ENCODE data around the gene ORAI2.

The ORAI2 gene

DNA sequence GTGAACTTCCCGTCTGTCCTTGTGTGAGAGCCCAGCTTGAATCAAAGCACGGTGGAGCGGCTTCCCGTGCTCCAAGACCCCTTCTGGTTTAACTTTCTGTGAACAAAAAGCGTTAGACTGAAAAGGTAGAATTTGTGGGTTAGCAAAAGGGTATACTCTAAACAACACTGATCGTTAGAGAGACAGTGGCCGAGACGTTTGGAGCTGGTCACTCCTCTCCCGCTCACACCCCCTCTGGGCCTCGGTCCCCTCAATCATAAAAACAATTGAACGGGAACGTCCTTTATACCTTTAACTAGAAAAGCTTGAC, 36.7 kb upstream of the ORAI2 start:
- peaks cover 9% of the 10 kb centered on the region for H3K4me1 ChIP-seq (ENCODE audit: low read length)
- peak overlapping the region; percentile 55; the same call in 1 of the 2 replicates for H2AFZ ChIP-seq (ENCODE audit: low read depth, low read length)
- peak overlapping the region; percentile 86 for H3K9ac ChIP-seq (ENCODE audit: low read length)
- H3K27me3 ChIP-seq (ENCODE audit: low read depth, low read length): no peaks in the 10 kb centered on the region
- H3K4me2 ChIP-seq (ENCODE audit: low read length): peak overlapping the region; percentile 97
- peaks cover 32% of the 10 kb centered on the region for H3K36me3 ChIP-seq (replicated peaks; ENCODE audit: low read depth, low read length)
- H3K9me3 ChIP-seq (ENCODE audit: insufficient read depth, low read length): no peaks in the 10 kb centered on the region
- H3K27ac ChIP-seq (ENCODE audit: low read length): peak overlapping the region; percentile 44
- peak overlapping the region; percentile 82 for H3K4me3 ChIP-seq (ENCODE audit: low read length)
- TF ChIP-seq, protein P1, sequence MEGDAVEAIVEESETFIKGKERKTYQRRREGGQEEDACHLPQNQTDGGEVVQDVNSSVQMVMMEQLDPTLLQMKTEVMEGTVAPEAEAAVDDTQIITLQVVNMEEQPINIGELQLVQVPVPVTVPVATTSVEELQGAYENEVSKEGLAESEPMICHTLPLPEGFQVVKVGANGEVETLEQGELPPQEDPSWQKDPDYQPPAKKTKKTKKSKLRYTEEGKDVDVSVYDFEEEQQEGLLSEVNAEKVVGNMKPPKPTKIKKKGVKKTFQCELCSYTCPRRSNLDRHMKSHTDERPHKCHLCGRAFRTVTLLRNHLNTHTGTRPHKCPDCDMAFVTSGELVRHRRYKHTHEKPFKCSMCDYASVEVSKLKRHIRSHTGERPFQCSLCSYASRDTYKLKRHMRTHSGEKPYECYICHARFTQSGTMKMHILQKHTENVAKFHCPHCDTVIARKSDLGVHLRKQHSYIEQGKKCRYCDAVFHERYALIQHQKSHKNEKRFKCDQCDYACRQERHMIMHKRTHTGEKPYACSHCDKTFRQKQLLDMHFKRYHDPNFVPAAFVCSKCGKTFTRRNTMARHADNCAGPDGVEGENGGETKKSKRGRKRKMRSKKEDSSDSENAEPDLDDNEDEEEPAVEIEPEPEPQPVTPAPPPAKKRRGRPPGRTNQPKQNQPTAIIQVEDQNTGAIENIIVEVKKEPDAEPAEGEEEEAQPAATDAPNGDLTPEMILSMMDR (IDR thresholded peaks at IDR 0.05; ENCODE audit: low read depth, low read length): no peak
- TF ChIP-seq EZH2phosphoT487 (IDR thresholded peaks at IDR 0.05; ENCODE audit: low read depth): no peak
- peaks cover 14% of the 10 kb centered on the region for H3K79me2 ChIP-seq (ENCODE audit: low read length)
- H4K20me1 ChIP-seq (ENCODE audit: insufficient read depth, low read length): no peaks in the 10 kb centered on the region

DNA sequence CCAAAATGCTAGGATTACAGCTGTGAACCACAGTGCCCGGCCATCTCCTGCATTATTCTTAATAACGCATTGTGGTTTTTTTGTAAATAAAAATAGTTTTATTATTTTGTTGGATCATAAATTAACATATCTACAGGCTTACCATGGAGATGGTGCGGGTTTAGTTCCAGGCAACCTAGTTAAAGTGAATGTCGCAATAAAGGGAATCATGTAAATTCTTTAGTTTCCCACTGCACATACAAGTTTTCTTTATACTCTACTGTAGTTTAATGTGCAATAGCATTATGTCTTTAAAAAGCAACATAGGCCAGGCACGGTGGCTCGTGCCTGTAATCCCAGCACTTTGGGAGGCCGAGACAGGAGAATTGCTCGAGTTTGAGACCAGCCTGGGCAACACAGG, 34.8 kb upstream of the ORAI2 start:
- peaks cover 14% of the 10 kb centered on the region for H3K79me2 ChIP-seq (ENCODE audit: low read length)
- H3K27ac ChIP-seq (ENCODE audit: low read length): no peak overlapping the region
- H4K20me1 ChIP-seq (ENCODE audit: insufficient read depth, low read length): no peaks in the 10 kb centered on the region
- TF ChIP-seq, protein P1 (IDR thresholded peaks at IDR 0.05; ENCODE audit: low read depth, low read length): no peak
- no peak for TF ChIP-seq EZH2phosphoT487 (IDR thresholded peaks at IDR 0.05; ENCODE audit: low read depth)
- H2AFZ ChIP-seq (ENCODE audit: low read depth, low read length): no peak overlapping the region
- H3K4me2 ChIP-seq (ENCODE audit: low read length): no peak overlapping the region
- peaks cover 21% of the 10 kb centered on the region for H3K36me3 ChIP-seq (replicated peaks; ENCODE audit: low read depth, low read length)
- peaks cover 9% of the 10 kb centered on the region for H3K4me1 ChIP-seq (ENCODE audit: low read length)
- no peak overlapping the region for H3K9ac ChIP-seq (ENCODE audit: low read length)
- no peaks in the 10 kb centered on the region for H3K9me3 ChIP-seq (ENCODE audit: insufficient read depth, low read length)
- H3K27me3 ChIP-seq (ENCODE audit: low read depth, low read length): no peaks in the 10 kb centered on the region
- H3K4me3 ChIP-seq (ENCODE audit: low read length): no peak overlapping the region

DNA sequence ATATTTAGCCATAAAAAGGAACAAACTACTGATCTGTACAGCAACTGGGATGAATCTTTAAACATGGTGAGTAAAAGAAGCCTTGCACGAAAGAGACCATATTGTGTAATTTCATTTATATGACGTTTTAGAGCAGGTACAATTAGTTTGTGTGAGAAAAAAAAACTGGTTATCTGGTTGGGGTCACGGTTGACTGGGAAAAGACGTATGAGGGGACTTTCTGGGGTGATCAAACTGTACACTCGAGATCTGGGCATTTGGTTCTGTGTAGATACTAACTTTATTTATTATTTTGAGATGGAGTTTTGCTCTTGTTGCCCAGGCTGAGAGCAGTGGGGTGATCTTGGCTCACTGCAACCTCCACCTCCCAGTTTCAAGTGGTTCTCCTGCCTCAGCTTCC, 33.0 kb upstream of the ORAI2 start:
- Histone ChIP-seq H3K27me3 (ENCODE audit: low read depth, low read length) (no peaks in the 10 kb centered on the region), H3K4me2 (ENCODE audit: low read length) (no peak overlapping the region), H3K9ac (ENCODE audit: low read length) (no peak overlapping the region), H3K4me1 (ENCODE audit: low read length) (peaks cover 13% of the 10 kb centered on the region), H3K27ac (ENCODE audit: low read length) (no peak overlapping the region), H3K4me3 (ENCODE audit: low read length) (no peak overlapping the region), H4K20me1 (ENCODE audit: insufficient read depth, low read length) (no peaks in the 10 kb centered on the region), H2AFZ (ENCODE audit: low read depth, low read length) (no peak overlapping the region), H3K9me3 (ENCODE audit: insufficient read depth, low read length) (no peaks in the 10 kb centered on the region), H3K36me3 (replicated peaks; ENCODE audit: low read depth, low read length) (peaks cover 30% of the 10 kb centered on the region), H3K79me2 (ENCODE audit: low read length) (peaks cover 14% of the 10 kb centered on the region)
- TF ChIP-seq EZH2phosphoT487 (IDR thresholded peaks at IDR 0.05; ENCODE audit: low read depth): no peak

DNA sequence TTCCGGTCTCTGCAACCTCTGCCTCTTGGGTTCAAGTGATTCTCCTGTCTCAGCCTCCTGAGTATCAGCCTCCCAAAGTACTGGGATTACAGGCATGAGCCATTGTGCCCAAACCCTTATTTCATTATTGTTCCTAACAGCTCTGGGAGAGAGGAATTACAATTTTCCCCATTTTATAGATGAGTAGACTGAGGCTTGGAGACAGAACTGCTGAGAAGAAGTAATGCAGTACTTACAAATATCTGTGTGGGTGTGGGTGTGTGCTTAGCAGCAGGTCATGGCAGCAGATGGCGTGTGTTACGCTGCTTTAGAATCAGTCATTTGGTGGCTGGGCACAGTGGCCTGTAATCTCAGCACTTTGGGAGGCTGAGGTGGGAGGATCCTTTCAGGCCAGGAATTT, 29.8 kb upstream of the ORAI2 start:
- Histone ChIP-seq H3K4me3 (ENCODE audit: low read length) (no peak overlapping the region), H3K9ac (ENCODE audit: low read length) (no peak overlapping the region), H4K20me1 (ENCODE audit: insufficient read depth, low read length) (no peaks in the 10 kb centered on the region), H3K79me2 (ENCODE audit: low read length) (no peaks in the 10 kb centered on the region), H2AFZ (ENCODE audit: low read depth, low read length) (no peak overlapping the region), H3K36me3 (replicated peaks; ENCODE audit: low read depth, low read length) (peaks cover 43% of the 10 kb centered on the region), H3K4me2 (ENCODE audit: low read length) (no peak overlapping the region), H3K27me3 (ENCODE audit: low read depth, low read length) (no peaks in the 10 kb centered on the region), H3K27ac (ENCODE audit: low read length) (no peak overlapping the region), H3K9me3 (ENCODE audit: insufficient read depth, low read length) (no peaks in the 10 kb centered on the region), H3K4me1 (ENCODE audit: low read length) (peaks cover 11% of the 10 kb centered on the region)
- TF ChIP-seq, protein P1 (IDR thresholded peaks at IDR 0.05; ENCODE audit: low read depth, low read length): no peak
- TF ChIP-seq EZH2phosphoT487 (IDR thresholded peaks at IDR 0.05; ENCODE audit: low read depth): no peak

All from OCI-LY3 (cell line).